HL-60 (cell line): Measurements from ENCODE around the gene TSC22D3.

Experiments
- DNase-seq, 2 experiments: peaks; one replicate each; pipeline ENCODE4 v3.0.0-alpha.2; 2010 to 2020; ENCODE audit warnings: low read depth in 1 of 2, low spot score in 1 of 2
- H3K27ac ChIP-seq: fragments of 250-450 bp; sonication (Bioruptor Pico); replicated peaks from 2 replicates; pipeline ENCODE4 v1.5.1; 2020; ENCODE audit warnings: mild to moderate bottlenecking, moderate library complexity
- H3K27me3 ChIP-seq: fragments of 250-450 bp; sonication (Bioruptor Pico); 2 replicates; pipeline ENCODE4 v1.5.1; 2021; ENCODE audit warnings: mild to moderate bottlenecking, moderate library complexity; ENCODE audit not compliant: insufficient read depth, poor library complexity, severe bottlenecking
- H3K4me3 ChIP-seq: replicated peaks from 2 replicates; pipeline ENCODE4 v1.5.1; 2011; ENCODE audit warnings: mild to moderate bottlenecking, control low read depth, low read length; ENCODE audit not compliant: insufficient read depth
- GABPA ChIP-seq: IDR thresholded peaks from 2 replicates; pipeline ENCODE4 v1.6.1; 2012; ENCODE audit warnings: low read depth
- POLR2AphosphoS5 ChIP-seq: IDR thresholded peaks from 2 replicates; pipeline ENCODE4 v1.6.1; 2012; ENCODE audit warnings: low read depth
- SPI1 ChIP-seq: IDR thresholded peaks from 2 replicates; pipeline ENCODE4 v1.6.1; 2012; ENCODE audit warnings: low read depth, mild to moderate bottlenecking, borderline replicate concordance
- TF ChIP-seq, protein P1 (sequence below): IDR thresholded peaks from one replicate; pipeline ENCODE4 v1.5.1; 2011; ENCODE audit warnings: low read length, control low read depth, inconsistent platforms; ENCODE audit not compliant: insufficient read depth
- TF ChIP-seq, protein P2 (sequence below): IDR thresholded peaks from 2 replicates; pipeline ENCODE4 v1.6.1; 2012; ENCODE audit warnings: low read depth; ENCODE audit not compliant: insufficient replicate concordance

Gene TSC22D3

DNA sequence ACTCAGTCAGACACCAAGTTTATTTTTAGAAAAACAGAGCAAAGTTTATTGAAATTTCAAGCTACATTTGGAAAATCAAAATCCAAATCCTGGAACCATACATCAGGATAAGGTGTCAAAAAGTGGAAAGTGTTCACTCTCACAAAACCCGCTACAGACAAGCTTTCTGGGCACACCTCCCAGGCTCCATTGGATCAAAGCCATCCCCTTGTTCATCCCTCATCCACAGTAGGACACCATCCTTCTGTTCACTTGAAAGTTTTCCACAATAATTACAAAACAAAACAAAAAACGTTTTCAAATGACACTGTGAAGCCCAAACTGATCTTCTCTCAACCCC lies 62.4 kb downstream of the TSC22D3 start:
- Histone ChIP-seq H3K27me3 (no peaks in the 10 kb centered on the region), H3K27ac (no peak overlapping the region), H3K4me3 (no peak overlapping the region)
- DNase-seq, result no peak
- no peak for TF ChIP-seq POLR2AphosphoS5

DNA sequence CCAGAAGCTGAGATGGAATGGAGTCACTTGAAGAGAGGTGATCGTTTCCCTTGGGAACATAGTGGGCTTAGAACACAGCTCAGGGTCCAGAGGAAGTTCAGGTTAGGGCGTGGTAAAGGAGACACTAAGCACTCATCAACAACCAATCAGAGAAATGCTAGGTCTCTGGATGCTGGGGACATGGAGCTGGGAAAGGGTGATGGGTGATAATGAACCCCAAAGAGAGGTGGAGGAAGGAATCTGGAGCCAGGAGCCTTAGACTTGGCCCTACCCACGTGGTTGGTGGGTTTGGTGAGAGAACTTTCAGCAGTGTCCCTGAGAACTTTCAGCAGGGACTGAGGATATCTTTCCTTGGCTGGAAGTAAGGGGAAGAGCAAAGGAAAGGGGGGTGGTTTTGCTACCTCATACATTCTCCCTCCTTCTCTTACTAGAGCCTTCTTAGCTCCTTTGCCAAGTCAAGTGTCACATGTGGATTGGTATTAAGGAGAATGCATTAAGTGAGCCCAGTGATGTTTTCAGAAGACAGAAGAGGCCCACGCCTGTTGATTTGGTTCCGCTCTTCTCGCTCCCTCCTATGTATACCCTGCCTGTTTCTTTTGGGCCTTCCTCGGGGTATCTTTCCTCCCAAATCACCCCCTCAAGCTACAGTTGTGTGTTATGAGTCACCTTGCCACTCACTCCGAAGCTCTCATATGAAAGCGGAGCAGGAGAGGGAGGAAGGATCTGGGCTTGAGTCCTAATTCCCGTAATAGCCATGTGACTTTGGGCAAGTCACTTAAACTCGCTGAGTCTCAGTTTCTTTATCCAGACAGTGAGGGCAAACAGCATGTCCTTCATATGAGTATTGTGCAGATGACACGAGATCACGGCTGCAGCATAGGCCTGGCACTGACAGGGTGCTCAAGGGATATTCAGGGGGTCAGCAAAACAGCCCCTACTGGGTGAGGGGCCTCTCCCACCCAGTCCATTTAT lies 63.1 kb downstream of the TSC22D3 start:
- H3K4me3 ChIP-seq, result no peak overlapping the region
- no peak for DNase-seq
- H3K27ac ChIP-seq, result peak overlapping the region; percentile 97
- H3K27me3 ChIP-seq, result no peaks in the 10 kb centered on the region
- peak; percentile 52; the same call in 1 of the 2 replicates for TF ChIP-seq POLR2AphosphoS5
- TF ChIP-seq SPI1, result no peak

DNA sequence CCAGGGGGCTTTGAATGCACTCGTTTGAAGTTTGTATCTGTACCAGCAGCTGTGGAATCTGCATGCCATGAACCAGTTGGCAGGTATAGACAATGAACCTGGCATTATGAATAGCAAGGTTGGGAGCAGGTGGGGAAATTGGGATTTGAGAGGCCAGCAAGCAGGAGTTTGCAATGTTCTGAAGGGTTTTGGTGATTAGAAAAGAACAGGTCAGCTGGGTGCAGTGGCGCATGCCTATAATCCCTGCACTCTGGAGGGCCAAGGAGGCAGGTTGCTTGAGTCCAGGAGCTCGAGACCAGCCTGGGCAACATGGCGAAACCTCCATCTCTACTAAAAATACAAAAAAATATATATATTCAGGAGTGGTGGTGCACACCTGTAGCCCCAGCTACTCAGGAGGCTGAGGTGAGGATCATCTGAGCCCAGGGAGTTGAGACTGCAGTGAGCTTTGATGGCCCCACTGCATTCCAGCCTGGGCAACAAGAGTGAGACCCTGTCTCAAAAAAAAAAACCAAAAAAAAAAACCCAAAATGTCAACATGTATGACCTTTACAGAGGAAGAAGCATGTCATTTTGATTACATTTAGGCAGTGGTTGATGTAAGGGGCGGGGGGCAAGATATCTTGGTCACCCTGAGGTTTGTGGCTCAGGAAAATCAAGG lies 63.9 kb downstream of the TSC22D3 start:
- Histone ChIP-seq H3K27me3 (no peaks in the 10 kb centered on the region), H3K4me3 (no peak overlapping the region), H3K27ac (peak overlapping the region; percentile 97)
- no peak for DNase-seq
- no peak for TF ChIP-seq SPI1
- TF ChIP-seq, protein P1, sequence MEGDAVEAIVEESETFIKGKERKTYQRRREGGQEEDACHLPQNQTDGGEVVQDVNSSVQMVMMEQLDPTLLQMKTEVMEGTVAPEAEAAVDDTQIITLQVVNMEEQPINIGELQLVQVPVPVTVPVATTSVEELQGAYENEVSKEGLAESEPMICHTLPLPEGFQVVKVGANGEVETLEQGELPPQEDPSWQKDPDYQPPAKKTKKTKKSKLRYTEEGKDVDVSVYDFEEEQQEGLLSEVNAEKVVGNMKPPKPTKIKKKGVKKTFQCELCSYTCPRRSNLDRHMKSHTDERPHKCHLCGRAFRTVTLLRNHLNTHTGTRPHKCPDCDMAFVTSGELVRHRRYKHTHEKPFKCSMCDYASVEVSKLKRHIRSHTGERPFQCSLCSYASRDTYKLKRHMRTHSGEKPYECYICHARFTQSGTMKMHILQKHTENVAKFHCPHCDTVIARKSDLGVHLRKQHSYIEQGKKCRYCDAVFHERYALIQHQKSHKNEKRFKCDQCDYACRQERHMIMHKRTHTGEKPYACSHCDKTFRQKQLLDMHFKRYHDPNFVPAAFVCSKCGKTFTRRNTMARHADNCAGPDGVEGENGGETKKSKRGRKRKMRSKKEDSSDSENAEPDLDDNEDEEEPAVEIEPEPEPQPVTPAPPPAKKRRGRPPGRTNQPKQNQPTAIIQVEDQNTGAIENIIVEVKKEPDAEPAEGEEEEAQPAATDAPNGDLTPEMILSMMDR, result no peak
- TF ChIP-seq, protein P2, sequence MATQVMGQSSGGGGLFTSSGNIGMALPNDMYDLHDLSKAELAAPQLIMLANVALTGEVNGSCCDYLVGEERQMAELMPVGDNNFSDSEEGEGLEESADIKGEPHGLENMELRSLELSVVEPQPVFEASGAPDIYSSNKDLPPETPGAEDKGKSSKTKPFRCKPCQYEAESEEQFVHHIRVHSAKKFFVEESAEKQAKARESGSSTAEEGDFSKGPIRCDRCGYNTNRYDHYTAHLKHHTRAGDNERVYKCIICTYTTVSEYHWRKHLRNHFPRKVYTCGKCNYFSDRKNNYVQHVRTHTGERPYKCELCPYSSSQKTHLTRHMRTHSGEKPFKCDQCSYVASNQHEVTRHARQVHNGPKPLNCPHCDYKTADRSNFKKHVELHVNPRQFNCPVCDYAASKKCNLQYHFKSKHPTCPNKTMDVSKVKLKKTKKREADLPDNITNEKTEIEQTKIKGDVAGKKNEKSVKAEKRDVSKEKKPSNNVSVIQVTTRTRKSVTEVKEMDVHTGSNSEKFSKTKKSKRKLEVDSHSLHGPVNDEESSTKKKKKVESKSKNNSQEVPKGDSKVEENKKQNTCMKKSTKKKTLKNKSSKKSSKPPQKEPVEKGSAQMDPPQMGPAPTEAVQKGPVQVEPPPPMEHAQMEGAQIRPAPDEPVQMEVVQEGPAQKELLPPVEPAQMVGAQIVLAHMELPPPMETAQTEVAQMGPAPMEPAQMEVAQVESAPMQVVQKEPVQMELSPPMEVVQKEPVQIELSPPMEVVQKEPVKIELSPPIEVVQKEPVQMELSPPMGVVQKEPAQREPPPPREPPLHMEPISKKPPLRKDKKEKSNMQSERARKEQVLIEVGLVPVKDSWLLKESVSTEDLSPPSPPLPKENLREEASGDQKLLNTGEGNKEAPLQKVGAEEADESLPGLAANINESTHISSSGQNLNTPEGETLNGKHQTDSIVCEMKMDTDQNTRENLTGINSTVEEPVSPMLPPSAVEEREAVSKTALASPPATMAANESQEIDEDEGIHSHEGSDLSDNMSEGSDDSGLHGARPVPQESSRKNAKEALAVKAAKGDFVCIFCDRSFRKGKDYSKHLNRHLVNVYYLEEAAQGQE, result no peak
- TF ChIP-seq GABPA, result no peak
- TF ChIP-seq POLR2AphosphoS5, result no peak; the same call in 1 of the 2 replicates

DNA sequence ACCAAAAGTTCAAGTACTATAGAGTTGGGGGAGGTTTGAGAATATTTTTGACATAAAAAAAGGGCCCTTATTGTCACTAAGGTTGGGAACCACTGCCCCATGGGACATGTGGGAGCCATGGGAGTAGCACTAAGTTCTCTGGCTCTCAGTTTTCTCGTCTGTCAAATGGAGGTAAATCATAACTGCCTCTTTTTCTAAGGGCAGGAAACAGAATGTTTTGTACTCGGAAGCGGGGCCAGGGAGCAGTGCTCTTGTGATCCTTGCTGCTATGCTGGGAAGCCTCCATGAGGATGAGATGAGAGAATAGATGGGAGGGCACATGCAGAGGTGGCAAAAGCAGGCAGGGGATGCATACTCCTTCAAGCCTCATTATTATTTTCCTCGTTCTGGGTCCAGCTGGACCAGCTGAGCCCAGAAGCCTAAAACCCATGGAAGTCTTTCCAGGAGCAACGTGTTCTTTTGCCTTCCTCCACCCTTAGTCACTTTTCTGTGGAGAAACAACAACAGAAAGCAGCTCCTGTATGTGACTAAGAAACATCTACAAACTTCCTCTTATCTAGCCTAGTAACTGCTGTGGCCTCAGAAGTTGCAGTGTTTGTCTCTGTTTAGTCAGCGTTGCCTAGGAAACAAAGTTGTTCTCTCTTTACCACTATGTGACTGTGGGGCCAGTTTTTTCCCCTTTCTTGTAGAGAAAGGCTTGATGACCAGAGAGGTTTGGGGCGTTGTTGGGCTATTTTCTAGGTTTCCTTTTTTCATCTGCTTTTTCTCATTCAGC lies 64.8 kb downstream of the TSC22D3 start:
- Histone ChIP-seq H3K4me3 (no peak overlapping the region), H3K27ac (peak overlapping the region; percentile 97), H3K27me3 (no peaks in the 10 kb centered on the region)
- TF ChIP-seq, protein P1, result no peak
- no peak; the same call in 1 of the 2 replicates for TF ChIP-seq POLR2AphosphoS5
- no peak for TF ChIP-seq SPI1
- TF ChIP-seq, protein P2, result no peak
- TF ChIP-seq GABPA, result no peak
- peak; percentile 70 to 93 for DNase-seq
